Activated T-cell treated with anti-CD3 and anti-CD28 coated beads for 24 hours (primary cell): Measurements from ENCODE around the gene PPME1.
"Not testable (repeated sequence)": the region's sequence is repeated elsewhere in the genome, so short reads cannot be mapped to it uniquely, and the experiment has no call there.

ENCODE experiments used
- DNase-seq: peaks from one replicate; pipeline ENCODE4 v3.0.0-alpha.2; 2020; ENCODE audit warnings: low read depth

PPME1 gene

GRCh38 chr11:74170694-74171629 is at the start of gene PPME1, which contains the start of gene C2CD3:
TSS of gene PPME1 (plus strand) at chr11:74171289. CDS start at chr11:74171422, 133 bp downstream.
TSS of gene C2CD3 (minus strand) at chr11:74171002. CDS start at chr11:74170792, 210 bp downstream.
- peak; percentile 97 for DNase-seq

- no peak for DNase-seq
These were observed 49.3 kb upstream of the PPME1 start for GRCh38 chr11:74121804-74122203.

GRCh38 chr11:74123008-74123448 is 48.1 kb upstream of the PPME1 start:
- DNase-seq: no peak

- not testable (repeated sequence) for DNase-seq
These were observed 42.0 kb upstream of the PPME1 start for GRCh38 chr11:74129121-74129520.

GRCh38 chr11:74132833-74133232 is 38.3 kb upstream of the PPME1 start:
- DNase-seq: no peak

- no peak for DNase-seq
These were observed 37.7 kb upstream of the PPME1 start for GRCh38 chr11:74133436-74133835.

- DNase-seq: no peak
These were observed 36.4 kb upstream of the PPME1 start for GRCh38 chr11:74134661-74135060.

GRCh38 chr11:74135127-74135840 is 35.8 kb upstream of the PPME1 start:
- no peak for DNase-seq

GRCh38 chr11:74138021-74138420 is 33.1 kb upstream of the PPME1 start:
- DNase-seq: no peak

- DNase-seq: no peak
These were observed 32.5 kb upstream of the PPME1 start for GRCh38 chr11:74138572-74138971.

- no peak for DNase-seq
These were observed 31.8 kb upstream of the PPME1 start for GRCh38 chr11:74139151-74139918.

GRCh38 chr11:74139919-74140431 is 31.1 kb upstream of the PPME1 start:
- not testable (repeated sequence) for DNase-seq

- DNase-seq: no peak
These were observed 29.8 kb upstream of the PPME1 start for GRCh38 chr11:74141241-74141695.

- DNase-seq: no peak
These were observed 29.2 kb upstream of the PPME1 start for GRCh38 chr11:74141908-74142307.

- no peak for DNase-seq
These were observed 28.5 kb upstream of the PPME1 start for GRCh38 chr11:74142624-74143023.

GRCh38 chr11:74144592-74144991 is 26.5 kb upstream of the PPME1 start:
- DNase-seq: no peak

- no peak for DNase-seq
These were observed 23.7 kb upstream of the PPME1 start for GRCh38 chr11:74147199-74147929.

- no peak for DNase-seq
These were observed 17.9 kb upstream of the PPME1 start for GRCh38 chr11:74153224-74153623.

GRCh38 chr11:74154620-74155281 is 16.3 kb upstream of the PPME1 start:
- no peak for DNase-seq

GRCh38 chr11:74157169-74157568 is 13.9 kb upstream of the PPME1 start:
- no peak for DNase-seq

GRCh38 chr11:74159642-74160041 is 11.4 kb upstream of the PPME1 start:
- no peak for DNase-seq
